Left lung (tissue), 10 donors: Measurements from ENCODE around the gene SSBP2. TPM values are rescaled to one million over a fixed set of nuclear protein-coding genes. Genes with fewer than 3 reads are reported as not detected.

Experiments
- ATAC-seq: fragments of 200-7000 bp; cut with Tn5 transposase; one replicate; pipeline ENCODE4 v1.9.1; 2020; ENCODE audit warnings: moderate library complexity
- DNase-seq, 4 donors: peaks; one replicate each; pipeline ENCODE4 v3.0.0-alpha.2; 2013 to 2020
- H3K27ac ChIP-seq, 2 donors: fragments of 200-600 bp; sonication (generic) in 1 of 2; one replicate each; pipeline versions ENCODE4 v1.5.0 to v1.8.0; 2020 to 2021
- H3K27me3 ChIP-seq, 2 donors: fragments of 200-600 bp; sonication (generic) in 1 of 2; one replicate each; pipeline versions ENCODE4 v1.5.0 to v1.8.0; 2020 to 2021
- H3K36me3 ChIP-seq, 2 donors: fragments of 200-600 bp; sonication (generic) in 1 of 2; one replicate each; pipeline versions ENCODE4 v1.5.0 to v1.8.0; 2020 to 2021
- H3K4me1 ChIP-seq, 2 donors: fragments of 200-600 bp; one replicate each; pipeline ENCODE4 v1.8.0; 2021
- H3K4me3 ChIP-seq, 2 donors: fragments of 200-600 bp; sonication (generic) in 1 of 2; one replicate each; pipeline versions ENCODE4 v1.5.0 to v1.8.0; 2020 to 2021; ENCODE audit warnings: mild to moderate bottlenecking in 1 of 2
- H3K9me3 ChIP-seq, 2 donors: fragments of 200-600 bp; sonication (generic) in 1 of 2; one replicate each; pipeline versions ENCODE4 v1.5.0 to v1.8.0; 2020 to 2021
- CTCF ChIP-seq, 2 donors: fragments of 200-600 bp; sonication (generic) in 1 of 2; IDR thresholded peaks; one replicate each; pipeline versions ENCODE4 v1.5.0 to v1.8.0; 2021; ENCODE audit warnings: antibody characterized with exemption in 2 of 2
- intact Hi-C, 2 donors: fragments of 100-400 bp; cut with DNase I; formaldehyde crosslinking; loops; one replicate each; pipeline versions ENCODE4 v1.11.2 to v1.14.2; 2022
- polyA plus RNA-seq, 6 donors: library from polyadenylated mRNA; unstranded; fragments of 120-200 nt; gene quantifications; one replicate each; pipeline ENCODE4 v1.2.1, GENCODE V29; 2013; ENCODE audit not compliant: insufficient read length in 6 of 6
- total RNA-seq, 2 donors: library from RNA; stranded (reverse); fragmentation: NEBNext Ultra II Directional; extraction: Animal tissue kit (Norgen Biotek cat#: 25700); gene quantifications; one replicate each; pipeline ENCODE4 v1.2.1, GENCODE V29; 2021
- donor health status: DM: no; HTN: yes; CAD: no.
- donor health status: DM: no; HTN: no; CAD: no.

The SSBP2 gene
- total and polyA plus RNA-seq, 8 donors = 31.6 to 103 (median 74.8) TPM

GRCh38 chr5:81772488-81772887 lies 21.6 kb upstream of the SSBP2 start:
- no peaks in the 10 kb centered on the region for H3K36me3 ChIP-seq
- no peak overlapping the region for H3K4me3 ChIP-seq
- ATAC-seq (no peak), DNase-seq (no peak)
- no peak overlapping the region for H3K27ac ChIP-seq
- no peaks in the 10 kb centered on the region for H3K9me3 ChIP-seq
- TF ChIP-seq CTCF (IDR thresholded peaks at IDR 0.05) = no peak
- H3K27me3 ChIP-seq = no peaks in the 10 kb centered on the region
- intact Hi-C loops = no loop called here
- H3K4me1 ChIP-seq = no peaks in the 10 kb centered on the region

GRCh38 chr5:81768935-81769452 lies 18.1 kb upstream of the SSBP2 start:
- H3K27me3 ChIP-seq = no peaks in the 10 kb centered on the region
- intact Hi-C loops = no loop called here
- H3K9me3 ChIP-seq = no peaks in the 10 kb centered on the region
- ATAC-seq (peak; percentile 34), DNase-seq (no peak)
- no peaks in the 10 kb centered on the region for H3K4me1 ChIP-seq
- H3K4me3 ChIP-seq = no peak overlapping the region
- H3K27ac ChIP-seq = peak overlapping the region in 1 of 2 donors; percentile 30
- H3K36me3 ChIP-seq = no peaks in the 10 kb centered on the region
- TF ChIP-seq CTCF (IDR thresholded peaks at IDR 0.05) = no peak

- intact Hi-C loops = no loop called here
- Histone ChIP-seq H3K4me3 (no peak overlapping the region), H3K4me1 (no peaks in the 10 kb centered on the region), H3K9me3 (no peaks in the 10 kb centered on the region), H3K27me3 (no peaks in the 10 kb centered on the region), H3K27ac (no peak overlapping the region), H3K36me3 (no peaks in the 10 kb centered on the region)
- ATAC-seq = no peak
- no peak for TF ChIP-seq CTCF (IDR thresholded peaks at IDR 0.05)
- DNase-seq = no peak
Measured at GRCh38 chr5:81767938-81768337, 17.0 kb upstream of the SSBP2 start.

- no peak for DNase-seq
- intact Hi-C loops = no loop called here
Measured at GRCh38 chr5:81767097-81767496, 16.2 kb upstream of the SSBP2 start.

GRCh38 chr5:81766611-81767010 lies 15.7 kb upstream of the SSBP2 start:
- Histone ChIP-seq H3K4me1 (no peaks in the 10 kb centered on the region), H3K4me3 (no peak overlapping the region), H3K27me3 (no peaks in the 10 kb centered on the region), H3K27ac (no peak overlapping the region), H3K36me3 (no peaks in the 10 kb centered on the region), H3K9me3 (no peaks in the 10 kb centered on the region)
- intact Hi-C loops = no loop called here
- no peak for ATAC-seq
- no peak for TF ChIP-seq CTCF (IDR thresholded peaks at IDR 0.05)
- peak in 1 of 4 donors; percentile 29 for DNase-seq

More at GRCh38 chr5:81767097-81767496, 16.2 kb upstream of the SSBP2 start:
- H3K27me3 ChIP-seq = no peaks in the 10 kb centered on the region
- no peaks in the 10 kb centered on the region for H3K36me3 ChIP-seq
- no peak overlapping the region for H3K4me3 ChIP-seq
- TF ChIP-seq CTCF (IDR thresholded peaks at IDR 0.05) = no peak
- no peak overlapping the region for H3K27ac ChIP-seq
- H3K9me3 ChIP-seq = no peaks in the 10 kb centered on the region
- ATAC-seq = no peak
- no peaks in the 10 kb centered on the region for H3K4me1 ChIP-seq
